ENCODE data around the gene DNAJC8. TPM values are rescaled to one million over a fixed set of nuclear protein-coding genes. Genes with fewer than 3 reads are reported as not detected.

Gene DNAJC8
- total RNA-seq, 1 experiment from 2014 or later = 127 TPM

DNA sequence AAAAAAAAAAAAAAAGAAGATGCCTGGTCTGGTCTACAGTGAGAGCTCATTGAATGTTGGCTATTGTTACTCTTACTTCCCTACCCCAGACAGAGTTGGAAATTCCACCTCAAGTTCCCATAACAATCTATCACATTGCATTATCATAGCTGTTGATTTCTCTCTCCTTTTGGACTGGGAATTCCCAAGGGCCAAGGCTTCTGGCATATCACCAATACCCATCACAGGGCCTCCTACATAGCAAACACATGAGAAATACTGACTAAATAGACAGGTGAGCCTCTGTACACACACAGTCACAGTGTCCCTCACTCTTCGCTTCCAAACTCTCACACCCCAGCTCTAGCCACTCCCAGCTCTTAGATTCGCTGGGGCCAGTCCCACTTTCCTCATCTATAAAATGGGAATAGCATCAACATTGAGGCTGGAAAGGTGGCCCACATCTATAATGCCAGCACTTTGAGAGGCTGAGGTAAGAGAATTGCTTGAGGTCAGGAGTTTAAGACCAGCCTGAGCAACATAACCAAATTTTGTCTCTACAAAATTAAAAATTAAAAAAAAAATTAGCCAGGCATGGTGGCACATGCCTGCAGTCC, 62.7 kb downstream of the DNAJC8 start:
- TF ChIP-seq POLR2AphosphoS5 (IDR thresholded peaks at IDR 0.05; ENCODE audit: low read depth, low read length) (no peak), SIN3A (IDR thresholded peaks at IDR 0.05; ENCODE audit: borderline replicate concordance, insufficient read depth, low read depth, low read length) (no peak), TCF7L2 (IDR thresholded peaks at IDR 0.05; ENCODE audit: low read depth, low read length) (no peak)
- TF ChIP-seq, protein P1, sequence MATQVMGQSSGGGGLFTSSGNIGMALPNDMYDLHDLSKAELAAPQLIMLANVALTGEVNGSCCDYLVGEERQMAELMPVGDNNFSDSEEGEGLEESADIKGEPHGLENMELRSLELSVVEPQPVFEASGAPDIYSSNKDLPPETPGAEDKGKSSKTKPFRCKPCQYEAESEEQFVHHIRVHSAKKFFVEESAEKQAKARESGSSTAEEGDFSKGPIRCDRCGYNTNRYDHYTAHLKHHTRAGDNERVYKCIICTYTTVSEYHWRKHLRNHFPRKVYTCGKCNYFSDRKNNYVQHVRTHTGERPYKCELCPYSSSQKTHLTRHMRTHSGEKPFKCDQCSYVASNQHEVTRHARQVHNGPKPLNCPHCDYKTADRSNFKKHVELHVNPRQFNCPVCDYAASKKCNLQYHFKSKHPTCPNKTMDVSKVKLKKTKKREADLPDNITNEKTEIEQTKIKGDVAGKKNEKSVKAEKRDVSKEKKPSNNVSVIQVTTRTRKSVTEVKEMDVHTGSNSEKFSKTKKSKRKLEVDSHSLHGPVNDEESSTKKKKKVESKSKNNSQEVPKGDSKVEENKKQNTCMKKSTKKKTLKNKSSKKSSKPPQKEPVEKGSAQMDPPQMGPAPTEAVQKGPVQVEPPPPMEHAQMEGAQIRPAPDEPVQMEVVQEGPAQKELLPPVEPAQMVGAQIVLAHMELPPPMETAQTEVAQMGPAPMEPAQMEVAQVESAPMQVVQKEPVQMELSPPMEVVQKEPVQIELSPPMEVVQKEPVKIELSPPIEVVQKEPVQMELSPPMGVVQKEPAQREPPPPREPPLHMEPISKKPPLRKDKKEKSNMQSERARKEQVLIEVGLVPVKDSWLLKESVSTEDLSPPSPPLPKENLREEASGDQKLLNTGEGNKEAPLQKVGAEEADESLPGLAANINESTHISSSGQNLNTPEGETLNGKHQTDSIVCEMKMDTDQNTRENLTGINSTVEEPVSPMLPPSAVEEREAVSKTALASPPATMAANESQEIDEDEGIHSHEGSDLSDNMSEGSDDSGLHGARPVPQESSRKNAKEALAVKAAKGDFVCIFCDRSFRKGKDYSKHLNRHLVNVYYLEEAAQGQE (IDR thresholded peaks at IDR 0.05; ENCODE audit: insufficient read depth in 1 of 2, low read depth in 2 of 2, low read length in 1 of 2) = no peak
- TF ChIP-seq, protein P2, sequence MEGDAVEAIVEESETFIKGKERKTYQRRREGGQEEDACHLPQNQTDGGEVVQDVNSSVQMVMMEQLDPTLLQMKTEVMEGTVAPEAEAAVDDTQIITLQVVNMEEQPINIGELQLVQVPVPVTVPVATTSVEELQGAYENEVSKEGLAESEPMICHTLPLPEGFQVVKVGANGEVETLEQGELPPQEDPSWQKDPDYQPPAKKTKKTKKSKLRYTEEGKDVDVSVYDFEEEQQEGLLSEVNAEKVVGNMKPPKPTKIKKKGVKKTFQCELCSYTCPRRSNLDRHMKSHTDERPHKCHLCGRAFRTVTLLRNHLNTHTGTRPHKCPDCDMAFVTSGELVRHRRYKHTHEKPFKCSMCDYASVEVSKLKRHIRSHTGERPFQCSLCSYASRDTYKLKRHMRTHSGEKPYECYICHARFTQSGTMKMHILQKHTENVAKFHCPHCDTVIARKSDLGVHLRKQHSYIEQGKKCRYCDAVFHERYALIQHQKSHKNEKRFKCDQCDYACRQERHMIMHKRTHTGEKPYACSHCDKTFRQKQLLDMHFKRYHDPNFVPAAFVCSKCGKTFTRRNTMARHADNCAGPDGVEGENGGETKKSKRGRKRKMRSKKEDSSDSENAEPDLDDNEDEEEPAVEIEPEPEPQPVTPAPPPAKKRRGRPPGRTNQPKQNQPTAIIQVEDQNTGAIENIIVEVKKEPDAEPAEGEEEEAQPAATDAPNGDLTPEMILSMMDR (IDR thresholded peaks at IDR 0.05) = no peak
- in situ Hi-C loops (cut with HindIII; ENCODE audit: low pct_unique_long_range_greater_than_20kb, low sequenced_read_pairs) (no loop called here), intact Hi-C loops (cut with micrococcal nuclease; ENCODE audit: unreplicated experiment) (no loop called here)
- peaks cover 10% of the 10 kb centered on the region for H3K4me1 ChIP-seq (ENCODE audit: control insufficient read depth, insufficient read depth, low read length)
- no peak overlapping the region for H3K27ac ChIP-seq (ENCODE audit: low read length)
- no TSS peak for BruUV-seq (replicated peaks)
- no peak for ATAC-seq
- H3K4me3 ChIP-seq (ENCODE audit: low read depth in 2 of 2, low read length in 2 of 2) = no peak overlapping the region
- CTCF ChIA-PET = interaction anchor here (0.6 kb wide), 1 partner anchor 54 kb away, joined by 3 read pairs; no protein-coding TSS in a partner anchor
- H3K27me3 ChIP-seq (ENCODE audit: control insufficient read depth, insufficient read depth, low read length) = no peaks in the 10 kb centered on the region
- POLR2A ChIA-PET = interaction anchor here (0.7 kb wide), 2 partner anchors 26 to 171 kb away, joined by 3 to 8 read pairs; no protein-coding TSS in a partner anchor
- H3K36me3 ChIP-seq (ENCODE audit: control insufficient read depth, insufficient read depth, low read length) = no peaks in the 10 kb centered on the region
- no peaks in the 10 kb centered on the region for H3K9me3 ChIP-seq (ENCODE audit: control insufficient read depth, insufficient read depth, low read depth, low read length)
- no peak for DNase-seq (ENCODE audit: low read depth, low spot score)

DNA sequence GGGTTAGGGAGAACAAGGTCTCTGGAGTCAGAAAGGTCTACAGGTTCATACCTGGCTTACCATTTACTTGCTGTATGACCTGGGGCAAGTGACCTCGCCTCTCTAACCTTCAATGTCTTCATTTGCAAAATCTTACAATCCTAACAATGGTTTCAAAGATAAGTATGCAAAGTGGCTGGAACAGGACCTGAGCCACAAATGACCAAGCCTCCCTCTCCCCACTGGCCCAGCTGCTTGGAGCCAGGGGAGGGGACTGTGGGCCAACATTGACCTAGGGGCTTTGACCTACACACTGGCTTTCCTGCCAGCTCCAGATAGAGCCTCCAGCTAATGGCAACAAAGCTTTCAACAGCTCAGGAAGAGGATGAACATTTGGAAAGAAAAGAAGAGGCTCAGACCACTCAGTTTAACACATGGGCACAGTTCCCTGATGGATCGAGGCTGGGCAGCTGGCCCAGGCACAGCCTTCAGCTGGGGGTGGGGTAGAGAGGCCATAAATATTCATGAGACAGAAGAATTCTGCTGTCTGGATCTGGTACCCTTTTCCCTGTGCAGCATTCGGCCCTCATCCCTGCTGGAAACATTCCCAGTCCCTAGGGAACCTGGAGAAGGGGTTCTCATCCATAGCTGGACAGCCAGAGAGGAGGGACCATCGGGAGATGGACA, 69.2 kb downstream of the DNAJC8 start:
- CTCF ChIA-PET = no interaction called here

More for the DNA sequence above, 69.2 kb downstream of the DNAJC8 start:
- Histone ChIP-seq H3K4me3 (ENCODE audit: low read depth in 2 of 2, low read length in 2 of 2) (no peak overlapping the region), H3K36me3 (ENCODE audit: control insufficient read depth, insufficient read depth, low read length) (no peaks in the 10 kb centered on the region), H3K9me3 (ENCODE audit: control insufficient read depth, insufficient read depth, low read depth, low read length) (no peaks in the 10 kb centered on the region), H3K4me1 (ENCODE audit: control insufficient read depth, insufficient read depth, low read length) (no peaks in the 10 kb centered on the region), H3K27me3 (ENCODE audit: control insufficient read depth, insufficient read depth, low read length) (no peaks in the 10 kb centered on the region), H3K27ac (ENCODE audit: low read length) (no peak overlapping the region)
- in situ Hi-C loops (cut with HindIII; ENCODE audit: low pct_unique_long_range_greater_than_20kb, low sequenced_read_pairs) = no loop called here
- POLR2A ChIA-PET = interaction anchor here (0.5 kb wide), 1 partner anchor 49 kb away, joined by 6 read pairs; no protein-coding TSS in a partner anchor
- DNase-seq (ENCODE audit: low read depth, low spot score) = no peak
- intact Hi-C loops (cut with micrococcal nuclease; ENCODE audit: unreplicated experiment) = no loop called here
- TF ChIP-seq SIN3A (IDR thresholded peaks at IDR 0.05; ENCODE audit: borderline replicate concordance, insufficient read depth, low read depth, low read length) (no peak), TCF7L2 (IDR thresholded peaks at IDR 0.05; ENCODE audit: low read depth, low read length) (no peak), POLR2AphosphoS5 (IDR thresholded peaks at IDR 0.05; ENCODE audit: low read depth, low read length) (no peak)
- TF ChIP-seq, protein P1 (IDR thresholded peaks at IDR 0.05; ENCODE audit: insufficient read depth in 1 of 2, low read depth in 2 of 2, low read length in 1 of 2) = no peak
- TF ChIP-seq, protein P2 (IDR thresholded peaks at IDR 0.05) = no peak
- ATAC-seq = no peak
- no TSS peak for BruUV-seq (replicated peaks)

Data from Panc1 (cell line).